Upper lobe of right lung (tissue), 1 donor: ENCODE measurements around the gene CALY. TPM values are rescaled to one million over a fixed set of nuclear protein-coding genes. Genes with fewer than 3 reads are reported as not detected.
"Not testable (repeated sequence)": the region's sequence is repeated elsewhere in the genome, so short reads cannot be mapped to it uniquely, and the experiment has no call there.

Experiments
- ATAC-seq: fragments of 200-7000 bp; cut with Tn5 transposase; one replicate; pipeline ENCODE4 v1.9.1; 2020; ENCODE audit warnings: mild to moderate bottlenecking, moderate library complexity
- DNase-seq: peaks from one replicate; pipeline ENCODE4 v3.0.0-alpha.2; 2020
- H3K27ac ChIP-seq: fragments of 200-600 bp; one replicate; pipeline ENCODE4 v1.8.0; 2022
- H3K27me3 ChIP-seq: fragments of 200-600 bp; one replicate; pipeline ENCODE4 v1.8.0; 2022; ENCODE audit warnings: mild to moderate bottlenecking
- H3K36me3 ChIP-seq: fragments of 200-600 bp; one replicate; pipeline ENCODE4 v1.8.0; 2022
- H3K4me1 ChIP-seq: fragments of 200-600 bp; one replicate; pipeline ENCODE4 v1.8.0; 2022
- H3K4me3 ChIP-seq: fragments of 200-600 bp; one replicate; pipeline ENCODE4 v1.8.0; 2022; ENCODE audit warnings: mild to moderate bottlenecking
- H3K9me3 ChIP-seq: fragments of 200-600 bp; one replicate; pipeline ENCODE4 v1.8.0; 2022
- CTCF ChIP-seq: fragments of 200-600 bp; IDR thresholded peaks from one replicate; pipeline ENCODE4 v1.8.0; 2022; ENCODE audit warnings: antibody characterized with exemption
- intact Hi-C: fragments of 100-400 bp; cut with DNase I; formaldehyde crosslinking; loops from one replicate; pipeline ENCODE4 v1.11.0; 2022
- total RNA-seq: library from RNA; stranded (reverse); fragmentation: NEBNext Ultra II Directional; extraction: Animal tissue kit (Norgen Biotek cat#: 25700); gene quantifications from one replicate; pipeline ENCODE4 v1.2.1, GENCODE V29; 2021
- donor health status: DM: no; HTN: yes; CAD: no; lungs with severe emphysema.

Gene CALY
- total RNA-seq, 1 donor from 2014 or later: not detected

DNA sequence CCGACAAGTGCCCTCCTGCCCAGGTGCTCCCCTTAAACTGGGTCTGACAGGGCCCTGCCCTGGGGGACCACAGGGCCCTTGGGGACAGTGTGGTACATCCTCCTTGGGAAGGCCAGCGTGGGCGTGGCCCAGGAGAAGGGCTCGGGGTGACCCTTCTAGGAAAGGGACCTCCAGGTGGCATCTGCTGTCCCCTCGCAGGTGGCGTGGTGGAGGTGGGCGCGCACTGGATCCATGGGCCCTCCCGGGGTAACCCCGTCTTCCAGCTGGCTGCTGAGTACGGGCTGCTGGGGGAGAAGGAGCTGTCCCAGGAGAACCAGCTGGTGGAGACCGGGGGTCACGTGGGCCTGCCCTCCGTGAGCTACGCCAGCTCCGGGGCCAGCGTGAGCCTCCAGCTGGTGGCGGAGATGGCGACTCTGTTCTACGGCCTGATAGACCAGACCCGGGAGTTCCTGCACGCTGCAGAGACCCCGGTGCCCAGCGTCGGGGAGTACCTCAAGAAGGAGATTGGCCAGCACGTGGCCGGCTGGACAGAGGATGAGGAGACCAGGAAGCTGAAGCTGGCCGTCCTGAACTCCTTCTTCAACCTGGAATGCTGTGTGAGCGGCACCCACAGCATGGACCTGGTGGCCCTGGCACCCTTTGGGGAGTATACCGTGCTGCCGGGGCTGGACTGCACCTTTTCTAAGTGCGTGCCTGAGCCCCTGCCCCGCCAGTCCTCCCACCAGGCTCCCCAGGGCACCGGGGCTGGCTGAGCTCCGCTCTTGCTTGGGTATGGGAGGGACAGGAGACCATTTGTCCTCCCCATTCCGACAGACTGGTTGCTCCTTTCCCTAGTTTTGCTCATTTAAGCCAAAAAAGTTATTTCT, 43.3 kb upstream of the CALY start:
- Histone ChIP-seq H3K4me3 (peak overlapping the region; percentile 71), H3K4me1 (peaks cover 8% of the 10 kb centered on the region), H3K27ac (peak overlapping the region; percentile 47), H3K9me3 (no peaks in the 10 kb centered on the region), H3K27me3 (no peaks in the 10 kb centered on the region), H3K36me3 (no peaks in the 10 kb centered on the region)
- no peak for TF ChIP-seq CTCF
- ATAC-seq: peak; percentile 4
- intact Hi-C loops: no loop called here
- DNase-seq: peak; percentile 73

- intact Hi-C loops: no loop called here
- Histone ChIP-seq H3K4me3 (peak within 1 kb of the TSS; percentile 81), H3K27ac (peak within 1 kb of the TSS; percentile 82), H3K9me3 (no peaks in the 10 kb centered on the region), H3K36me3 (no peaks in the 10 kb centered on the region), H3K27me3 (no peaks in the 10 kb centered on the region), H3K4me1 (peaks cover 11% of the 10 kb centered on the region)
- TF ChIP-seq CTCF: no peak
- peak; percentile 77 for ATAC-seq
- peak; percentile 89 for DNase-seq
Measured at GRCh38 chr10:133379152-133379800, 42.6 kb upstream of the CALY start, which contains the start of gene PAOX. Gene PAOX, plus strand, starts transcription at chr10:133379262. Its CDS starts 55 bp downstream, at chr10:133379317.

- Histone ChIP-seq H3K4me3 (peak overlapping the region; percentile 81), H3K4me1 (peaks cover 15% of the 10 kb centered on the region), H3K27me3 (no peaks in the 10 kb centered on the region), H3K9me3 (no peaks in the 10 kb centered on the region), H3K36me3 (no peaks in the 10 kb centered on the region), H3K27ac (peak overlapping the region; percentile 82)
- ATAC-seq: peak; percentile 84
- intact Hi-C loops: no loop called here
- TF ChIP-seq CTCF: no peak
- peak; percentile 90 for DNase-seq
Measured at GRCh38 chr10:133378251-133379096, 41.8 kb upstream of the CALY start.

DNA sequence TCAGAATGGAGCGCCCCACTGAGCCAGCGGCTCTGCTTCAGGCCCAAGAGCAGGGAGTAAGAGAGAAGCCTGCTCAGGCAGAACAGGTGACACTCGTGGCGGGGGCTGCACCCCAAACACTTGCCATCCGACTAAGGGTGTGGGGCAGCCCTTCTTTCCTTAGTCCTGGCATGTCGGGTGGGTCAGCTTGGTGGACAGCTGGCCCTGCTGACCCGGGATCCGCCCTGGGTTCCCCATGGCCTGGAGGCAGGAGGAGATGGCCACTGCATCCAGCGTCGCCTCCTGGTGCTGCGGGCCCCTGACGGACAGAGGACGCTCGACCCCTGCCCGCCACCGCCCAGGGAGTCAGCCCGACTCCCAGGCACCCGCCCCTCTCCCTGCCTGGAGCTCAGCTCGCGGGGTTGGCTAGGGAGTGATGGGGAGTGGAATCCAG, 41.1 kb upstream of the CALY start:
- no peak for TF ChIP-seq CTCF
- H3K4me1 ChIP-seq: peaks cover 15% of the 10 kb centered on the region

GRCh38 chr10:133377025-133377817, 40.5 kb upstream of the CALY start:
- Histone ChIP-seq H3K36me3 (no peaks in the 10 kb centered on the region), H3K27ac (no peak overlapping the region), H3K9me3 (no peaks in the 10 kb centered on the region), H3K4me1 (peaks cover 17% of the 10 kb centered on the region), H3K27me3 (no peaks in the 10 kb centered on the region), H3K4me3 (no peak overlapping the region)
- no peak for ATAC-seq
- no peak for DNase-seq
- intact Hi-C loops: no loop called here
- TF ChIP-seq CTCF: no peak

More for the DNA sequence above, 41.1 kb upstream of the CALY start:
- peak overlapping the region; percentile 82 for H3K27ac ChIP-seq
- no peaks in the 10 kb centered on the region for H3K9me3 ChIP-seq
- H3K36me3 ChIP-seq: no peaks in the 10 kb centered on the region
- ATAC-seq (no peak), DNase-seq (no peak)
- H3K27me3 ChIP-seq: no peaks in the 10 kb centered on the region
- intact Hi-C loops: no loop called here
- H3K4me3 ChIP-seq: peak overlapping the region; percentile 81

DNA sequence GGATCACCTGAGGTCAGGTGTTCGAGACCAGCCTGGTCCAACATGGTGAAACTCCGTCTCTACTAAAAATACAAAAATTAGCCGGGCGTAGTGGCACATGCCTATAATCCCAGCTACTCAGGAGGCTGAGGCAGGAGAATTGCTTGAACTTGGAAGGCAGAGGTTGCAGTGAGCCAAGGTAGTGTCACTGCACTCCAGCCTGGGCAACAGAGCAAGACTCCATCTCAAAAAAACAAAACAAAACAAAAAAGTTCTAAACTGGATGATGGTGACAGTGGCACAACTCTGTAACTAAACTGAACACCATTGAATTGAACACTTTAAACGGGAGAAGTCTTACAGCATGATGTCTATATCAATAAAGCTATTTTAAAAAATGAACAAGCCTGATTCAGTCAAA, 39.5 kb upstream of the CALY start:
- intact Hi-C loops: not testable (repeated sequence)

More for the DNA sequence above, 39.5 kb upstream of the CALY start:
- H3K36me3 ChIP-seq, H3K9me3 ChIP-seq, H3K4me3 ChIP-seq, H3K27me3 ChIP-seq, H3K27ac ChIP-seq, DNase-seq, ATAC-seq: not testable (repeated sequence)
- peaks cover 19% of the 10 kb centered on the region for H3K4me1 ChIP-seq
